ENCODE data around the gene ATXN10.

Gene ATXN10

GRCh38 chr22:45843031-45843430 is 171.4 kb downstream of the ATXN10 start:
- H3K9me3 Mint-ChIP-seq: peaks cover 2% of the 10 kb centered on the region
- peaks cover 25% of the 10 kb centered on the region for H3K36me3 Mint-ChIP-seq (ENCODE audit: low read depth)
- no peak overlapping the region for H3K4me3 Mint-ChIP-seq
- TF ChIP-seq, protein P1, sequence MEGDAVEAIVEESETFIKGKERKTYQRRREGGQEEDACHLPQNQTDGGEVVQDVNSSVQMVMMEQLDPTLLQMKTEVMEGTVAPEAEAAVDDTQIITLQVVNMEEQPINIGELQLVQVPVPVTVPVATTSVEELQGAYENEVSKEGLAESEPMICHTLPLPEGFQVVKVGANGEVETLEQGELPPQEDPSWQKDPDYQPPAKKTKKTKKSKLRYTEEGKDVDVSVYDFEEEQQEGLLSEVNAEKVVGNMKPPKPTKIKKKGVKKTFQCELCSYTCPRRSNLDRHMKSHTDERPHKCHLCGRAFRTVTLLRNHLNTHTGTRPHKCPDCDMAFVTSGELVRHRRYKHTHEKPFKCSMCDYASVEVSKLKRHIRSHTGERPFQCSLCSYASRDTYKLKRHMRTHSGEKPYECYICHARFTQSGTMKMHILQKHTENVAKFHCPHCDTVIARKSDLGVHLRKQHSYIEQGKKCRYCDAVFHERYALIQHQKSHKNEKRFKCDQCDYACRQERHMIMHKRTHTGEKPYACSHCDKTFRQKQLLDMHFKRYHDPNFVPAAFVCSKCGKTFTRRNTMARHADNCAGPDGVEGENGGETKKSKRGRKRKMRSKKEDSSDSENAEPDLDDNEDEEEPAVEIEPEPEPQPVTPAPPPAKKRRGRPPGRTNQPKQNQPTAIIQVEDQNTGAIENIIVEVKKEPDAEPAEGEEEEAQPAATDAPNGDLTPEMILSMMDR (IDR thresholded peaks at IDR 0.05; ENCODE audit: unreplicated experiment in 3 of 3): no peak
- peak overlapping the region in 1 of 3 experiments; percentile 92 for H3K27ac Mint-ChIP-seq
- H3K27me3 Mint-ChIP-seq (ENCODE audit: low read depth): no peaks in the 10 kb centered on the region
- H3K4me1 Mint-ChIP-seq: peaks cover 26% of the 10 kb centered on the region

- TF ChIP-seq, protein P1 (IDR thresholded peaks at IDR 0.05; ENCODE audit: unreplicated experiment in 3 of 3): no peak
- Mint-ChIP-seq H3K36me3 (ENCODE audit: low read depth) (peaks cover 30% of the 10 kb centered on the region), H3K27me3 (ENCODE audit: low read depth) (peaks cover 5% of the 10 kb centered on the region), H3K4me3 (peak overlapping the region; percentile 2 to 42 (median 40)), H3K4me1 (peaks cover 26% of the 10 kb centered on the region), H3K9me3 (peaks cover 4% of the 10 kb centered on the region), H3K27ac (peak overlapping the region; percentile 78 to 92 (median 85))
These were observed 172.4 kb downstream of the ATXN10 start for GRCh38 chr22:45843986-45844385.

DNA sequence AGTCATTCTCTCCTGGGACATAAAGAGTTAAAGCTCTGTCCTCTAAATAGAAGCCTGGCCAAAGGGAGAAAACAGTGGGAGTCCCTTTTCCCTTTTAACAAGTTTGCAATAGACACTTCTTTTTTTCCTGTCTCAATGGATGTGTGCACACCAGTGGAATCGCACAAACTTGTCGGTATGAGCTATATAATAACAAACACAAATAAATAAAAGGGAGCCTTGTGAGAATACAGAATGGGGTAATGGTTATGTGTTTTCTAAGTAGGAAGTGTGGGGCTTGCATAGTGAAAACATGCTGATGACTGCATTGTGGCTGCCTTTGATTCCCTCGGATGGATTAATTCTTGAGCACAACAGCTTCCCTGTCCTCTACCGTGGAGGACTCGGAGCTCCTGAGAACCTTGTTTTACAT is 173.4 kb downstream of the ATXN10 start:
- Mint-ChIP-seq H3K36me3 (ENCODE audit: low read depth) (peaks cover 39% of the 10 kb centered on the region), H3K9me3 (peaks cover 12% of the 10 kb centered on the region), H3K4me3 (peak overlapping the region; percentile 5 to 41 (median 35)), H3K27me3 (ENCODE audit: low read depth) (peaks cover 5% of the 10 kb centered on the region), H3K4me1 (peaks cover 26% of the 10 kb centered on the region), H3K27ac (peak overlapping the region; percentile 67 to 92 (median 85))
- TF ChIP-seq, protein P1 (IDR thresholded peaks at IDR 0.05; ENCODE audit: unreplicated experiment in 3 of 3): no peak

- H3K9me3 Mint-ChIP-seq: peaks cover 27% of the 10 kb centered on the region
- peaks cover 5% of the 10 kb centered on the region for H3K27me3 Mint-ChIP-seq (ENCODE audit: low read depth)
- no peak overlapping the region for H3K4me3 Mint-ChIP-seq
- TF ChIP-seq, protein P1 (IDR thresholded peaks at IDR 0.05; ENCODE audit: unreplicated experiment in 3 of 3): no peak
- peaks cover 26% of the 10 kb centered on the region for H3K4me1 Mint-ChIP-seq
- H3K27ac Mint-ChIP-seq: no peak overlapping the region
- H3K36me3 Mint-ChIP-seq (ENCODE audit: low read depth): peaks cover 53% of the 10 kb centered on the region
These were observed 175.3 kb downstream of the ATXN10 start for GRCh38 chr22:45846952-45847351.

- H3K27me3 Mint-ChIP-seq (ENCODE audit: low read depth): peaks cover 5% of the 10 kb centered on the region
- TF ChIP-seq, protein P1 (IDR thresholded peaks at IDR 0.05; ENCODE audit: unreplicated experiment in 3 of 3): no peak
- no peak overlapping the region for H3K27ac Mint-ChIP-seq
- peaks cover 65% of the 10 kb centered on the region for H3K36me3 Mint-ChIP-seq (ENCODE audit: low read depth)
- H3K9me3 Mint-ChIP-seq: peaks cover 39% of the 10 kb centered on the region
- peaks cover 15% of the 10 kb centered on the region for H3K4me1 Mint-ChIP-seq
- H3K4me3 Mint-ChIP-seq: no peak overlapping the region
These were observed 177.3 kb downstream of the ATXN10 start for GRCh38 chr22:45848904-45849303.

DNA sequence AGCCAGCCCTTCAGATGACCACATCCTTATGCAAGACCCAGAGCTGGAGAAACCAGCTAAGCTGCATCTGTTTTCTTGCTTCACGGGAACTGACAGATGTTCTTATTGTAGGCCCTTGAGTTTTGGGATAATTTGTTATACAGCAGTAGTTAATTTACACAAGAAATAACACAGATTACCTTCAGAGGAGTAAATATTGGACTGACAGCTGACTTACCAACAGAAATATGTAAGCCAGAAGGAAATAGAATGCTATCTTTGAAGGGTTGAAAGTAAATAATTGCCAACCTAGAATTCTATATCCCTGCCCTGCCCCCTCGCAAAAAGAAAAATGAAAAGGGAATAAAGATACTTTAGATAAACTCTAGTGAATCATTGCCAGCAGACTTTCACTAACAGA is 181.2 kb downstream of the ATXN10 start:
- Mint-ChIP-seq H3K4me1 (no peaks in the 10 kb centered on the region), H3K36me3 (ENCODE audit: low read depth) (peaks cover 88% of the 10 kb centered on the region), H3K27me3 (ENCODE audit: low read depth) (peaks cover 8% of the 10 kb centered on the region), H3K9me3 (peaks cover 50% of the 10 kb centered on the region), H3K4me3 (no peak overlapping the region), H3K27ac (no peak overlapping the region)
- TF ChIP-seq, protein P1 (IDR thresholded peaks at IDR 0.05; ENCODE audit: unreplicated experiment in 3 of 3): no peak
